DMS153 treated with DMSO at 0.1 percent for 48 hours (cell line): ENCODE measurements around the gene MAOB.
"Not testable (repeated sequence)": the region's sequence is repeated elsewhere in the genome, so short reads cannot be mapped to it uniquely, and the experiment has no call there.

Experiments
- DNase-seq: peaks from one replicate; lab custom pipeline; 2025; ENCODE audit not compliant: unreplicated experiment; lab: John Stamatoyannopoulos, UW

The MAOB gene

GRCh38 chrX:43882294-43882681 lies at the start of gene MAOB:
TSS of gene MAOB (minus strand) at chrX:43882450. CDS start at chrX:43882299, 151 bp downstream.
- no peak for DNase-seq

DNA sequence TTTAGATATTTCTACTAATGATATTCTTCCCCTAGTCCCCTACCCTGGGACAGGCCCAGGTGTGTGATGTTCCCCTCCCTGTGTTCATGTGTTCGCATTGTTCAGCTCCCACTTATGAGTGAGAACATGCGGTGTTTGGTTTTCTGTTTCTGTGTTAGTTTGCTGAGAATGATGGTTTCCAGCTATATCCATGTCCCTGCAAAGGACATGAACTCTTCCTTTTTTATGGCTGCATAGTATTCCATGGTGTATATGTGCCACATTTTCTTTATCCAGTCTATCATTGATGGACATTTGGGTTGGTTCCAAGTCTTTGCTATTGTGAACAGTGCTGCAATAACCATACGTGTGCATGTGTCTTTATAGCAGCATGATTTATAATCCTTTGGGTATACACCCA lies 39.8 kb upstream of the MAOB start:
- DNase-seq: not testable (repeated sequence)

GRCh38 chrX:43910772-43911171 lies 28.5 kb upstream of the MAOB start:
- DNase-seq: not testable (repeated sequence)

- no peak for DNase-seq
Observed at GRCh38 chrX:43910012-43910411, 27.8 kb upstream of the MAOB start.

DNA sequence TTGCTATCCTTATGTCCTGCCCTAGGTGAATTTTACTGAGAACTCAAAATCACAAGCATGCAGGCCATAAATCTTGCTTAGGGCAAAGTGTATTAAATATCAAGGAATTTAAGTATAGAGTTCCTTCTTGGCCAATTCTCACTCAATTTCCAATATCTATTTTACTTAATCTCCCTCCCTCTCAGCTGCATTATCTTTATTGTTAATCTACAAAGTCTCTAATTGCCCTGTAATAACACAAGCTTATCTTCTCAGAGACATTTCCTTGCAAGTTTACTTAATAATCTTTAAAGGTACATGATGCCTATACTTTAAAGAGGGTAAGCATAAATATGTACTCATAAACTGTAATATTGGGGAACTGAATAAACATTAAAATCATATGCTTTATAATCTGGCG lies 26.9 kb upstream of the MAOB start:
- DNase-seq: no peak

GRCh38 chrX:43899878-43900815 lies 17.9 kb upstream of the MAOB start:
- no peak for DNase-seq

DNA sequence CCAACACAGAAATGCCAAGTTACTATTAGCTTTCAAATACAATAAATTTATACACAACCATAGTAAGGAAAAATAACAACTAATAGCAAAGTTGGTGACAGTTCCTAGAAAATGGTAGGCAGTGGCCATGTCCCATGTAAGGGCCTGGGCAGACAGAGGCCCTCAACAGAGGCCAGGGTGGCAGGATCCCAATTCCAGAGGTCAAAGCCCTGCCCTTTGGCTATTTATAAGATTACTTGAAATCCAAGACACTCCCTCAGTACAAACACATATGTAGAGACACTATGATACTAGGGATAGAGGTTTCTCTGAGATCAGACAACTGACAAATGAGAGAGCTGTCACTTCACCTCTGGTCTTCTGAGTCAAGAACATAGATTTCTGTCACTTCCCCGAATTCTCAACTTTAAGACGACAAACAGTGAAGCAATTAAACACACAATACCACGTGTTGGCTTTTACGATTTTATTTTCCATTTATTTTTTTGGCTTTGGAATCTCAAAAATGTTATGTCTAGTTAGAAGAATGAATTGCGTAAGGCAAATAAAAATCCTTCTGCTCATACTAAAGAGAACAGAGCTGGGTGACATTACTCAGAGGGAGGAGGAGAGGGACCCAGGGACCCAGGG lies 16.3 kb upstream of the MAOB start:
- no peak for DNase-seq

GRCh38 chrX:43897290-43897689 lies 15.0 kb upstream of the MAOB start:
- no peak for DNase-seq

DNA sequence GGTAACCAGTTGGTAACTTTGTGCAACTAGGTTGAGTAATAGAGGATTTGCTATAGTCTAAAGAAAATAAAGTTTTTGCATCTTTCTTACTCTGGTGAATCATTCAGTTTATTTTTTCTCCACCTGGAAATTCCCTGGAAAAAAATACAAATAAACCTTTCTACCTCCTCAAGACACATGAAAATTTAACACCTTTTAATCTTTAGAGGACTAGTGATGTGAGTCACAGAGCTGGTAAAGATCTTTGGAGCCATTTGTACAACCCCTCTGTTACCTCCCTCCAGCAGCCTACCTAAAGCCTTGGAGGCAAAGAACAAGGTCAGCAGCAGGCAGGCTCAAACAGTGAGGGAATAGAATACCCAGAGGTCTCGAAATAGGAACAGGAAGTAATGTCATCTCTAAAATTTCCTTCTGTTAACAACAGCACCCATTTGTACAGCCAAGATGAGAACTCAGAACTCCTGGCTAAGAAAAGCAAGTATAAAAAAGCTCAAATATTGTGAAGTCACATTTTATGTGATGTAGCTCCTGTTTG lies 10.2 kb upstream of the MAOB start:
- DNase-seq: no peak

GRCh38 chrX:43885617-43886016 lies 3.4 kb upstream of the MAOB start:
- DNase-seq: no peak

DNA sequence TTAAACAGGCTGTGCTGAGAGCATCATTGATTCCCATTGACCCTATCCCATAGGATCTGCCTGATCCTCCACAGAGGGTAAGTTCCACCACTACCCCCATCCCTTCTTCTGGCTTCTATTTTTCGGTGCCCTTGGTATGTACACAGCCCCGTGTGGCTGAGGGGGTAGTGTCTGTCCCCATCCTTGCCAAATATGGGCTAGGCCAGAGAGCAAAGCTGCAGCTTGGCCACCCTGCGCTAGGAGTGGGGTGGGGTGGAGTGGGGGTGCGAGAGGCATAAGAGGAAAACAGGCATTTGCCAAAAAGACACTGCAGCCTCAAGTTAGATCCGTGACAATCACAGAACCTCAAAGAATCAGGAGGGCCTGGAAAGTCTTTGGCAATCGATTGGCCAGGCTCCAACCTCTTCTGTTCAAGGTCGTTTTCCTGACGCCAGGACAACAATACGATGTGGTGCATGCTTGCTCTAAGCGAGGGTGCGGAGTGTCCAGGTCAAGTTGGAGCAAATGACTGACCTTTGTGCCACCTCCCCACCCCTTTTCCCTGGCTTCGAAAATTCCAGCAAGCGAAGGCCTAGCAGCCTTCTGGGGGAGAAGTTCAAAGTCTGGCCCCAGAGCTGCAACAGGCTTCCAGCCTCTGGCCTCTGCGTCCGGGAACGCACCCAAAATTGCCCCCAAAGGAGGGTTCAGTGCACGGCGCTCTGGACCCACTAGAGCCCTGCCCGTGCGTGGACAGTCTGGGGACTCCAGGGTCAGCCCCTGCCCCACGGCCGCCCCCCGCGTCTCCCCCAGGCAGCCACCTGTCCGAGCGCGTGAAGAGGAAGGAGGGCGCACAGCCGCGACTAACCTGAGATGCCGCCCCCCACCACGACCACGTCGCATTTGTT lies 598 bp downstream of the MAOB start:
- DNase-seq: no peak

DNA sequence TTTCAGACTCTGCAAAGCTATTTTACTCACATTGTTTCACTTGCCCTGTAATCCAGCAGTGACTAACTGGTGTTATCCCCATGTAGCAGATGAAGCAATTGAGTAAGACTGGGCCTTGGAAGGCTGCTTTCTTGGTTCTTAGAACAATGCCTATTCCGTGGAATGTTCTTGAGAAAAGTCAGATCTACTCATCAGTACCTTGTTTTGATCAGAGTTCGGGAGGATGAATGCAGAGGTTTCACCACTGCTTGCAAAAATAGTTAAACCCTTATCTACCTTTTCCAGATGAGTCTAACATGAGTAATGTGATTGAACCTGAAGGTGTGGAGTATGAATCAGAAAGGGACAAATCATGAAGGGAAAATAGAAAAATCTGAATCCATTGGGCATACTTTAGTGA lies 1.8 kb downstream of the MAOB start:
- no peak for DNase-seq

- DNase-seq: no peak
Observed at GRCh38 chrX:43878906-43879526, 3.2 kb downstream of the MAOB start.

DNA sequence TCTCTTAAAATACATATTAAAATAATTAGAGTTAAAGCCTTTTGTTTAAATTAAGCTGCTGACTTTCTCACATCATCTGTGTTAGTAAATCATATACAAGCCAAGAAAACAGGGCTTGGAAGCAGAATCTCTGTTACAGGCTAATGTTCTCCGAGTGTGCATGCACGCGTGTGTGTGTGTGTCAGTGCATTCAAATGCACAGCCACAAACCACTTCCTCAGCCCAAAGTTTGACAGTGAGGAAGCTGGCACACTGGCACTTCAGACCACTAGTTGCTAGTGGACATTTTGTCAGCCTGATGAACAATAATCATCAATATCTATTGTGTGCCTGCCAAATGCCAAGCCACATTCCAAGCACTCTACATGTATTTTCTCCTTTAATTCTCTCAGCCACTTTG lies 5.6 kb downstream of the MAOB start:
- DNase-seq: no peak

DNA sequence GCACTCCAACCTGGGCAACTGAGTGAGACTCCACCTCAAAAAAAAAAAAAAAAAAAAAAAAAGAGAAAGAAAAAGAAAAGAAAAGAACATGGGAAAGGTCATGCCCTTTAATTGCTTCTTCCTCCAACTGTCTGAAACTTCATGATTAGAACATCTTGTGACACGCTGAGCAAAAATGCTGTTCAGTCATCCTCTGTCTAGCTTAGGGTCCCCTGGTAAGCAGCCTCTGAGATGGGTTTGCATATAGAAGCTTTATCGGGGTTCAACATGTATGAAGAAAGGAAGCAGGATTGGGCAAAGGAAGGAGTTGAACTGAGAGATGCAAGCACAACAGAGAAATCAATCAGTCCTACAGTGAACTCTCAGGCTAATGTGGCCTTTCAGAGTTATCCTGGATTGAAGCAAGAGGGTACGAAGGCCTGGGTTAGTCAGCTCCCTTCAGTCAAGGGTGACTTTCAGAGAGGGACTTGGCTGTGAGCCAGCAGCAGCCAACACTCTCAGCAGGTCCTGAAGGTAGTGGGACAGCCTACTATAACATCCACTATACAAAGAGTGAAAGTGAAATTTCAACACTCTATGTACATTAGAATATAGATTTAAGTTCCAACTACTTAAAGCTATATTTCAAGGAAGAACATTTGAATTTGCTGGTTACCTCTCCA lies 11.4 kb downstream of the MAOB start:
- DNase-seq: no peak

DNA sequence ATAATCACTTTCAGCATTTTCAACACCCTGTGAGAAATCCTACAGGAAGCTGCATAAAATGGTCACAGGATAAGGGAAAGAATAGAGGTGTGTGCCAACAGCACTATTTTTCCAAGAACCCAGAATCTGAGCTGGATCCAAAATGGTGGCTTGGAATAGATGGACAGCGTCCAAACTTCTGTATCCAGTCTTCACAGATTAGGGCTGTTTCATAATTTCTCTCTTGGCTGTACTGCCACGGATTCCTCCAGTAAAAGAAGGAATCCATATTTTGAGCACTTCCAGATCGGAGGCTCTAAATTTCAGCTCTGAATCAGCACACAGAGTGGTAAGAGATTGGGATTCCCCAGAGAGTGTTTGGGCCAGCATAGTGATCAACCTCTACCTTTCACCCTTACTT lies 12.2 kb downstream of the MAOB start:
- no peak for DNase-seq

GRCh38 chrX:43868791-43869190 lies 13.5 kb downstream of the MAOB start:
- DNase-seq: no peak

DNA sequence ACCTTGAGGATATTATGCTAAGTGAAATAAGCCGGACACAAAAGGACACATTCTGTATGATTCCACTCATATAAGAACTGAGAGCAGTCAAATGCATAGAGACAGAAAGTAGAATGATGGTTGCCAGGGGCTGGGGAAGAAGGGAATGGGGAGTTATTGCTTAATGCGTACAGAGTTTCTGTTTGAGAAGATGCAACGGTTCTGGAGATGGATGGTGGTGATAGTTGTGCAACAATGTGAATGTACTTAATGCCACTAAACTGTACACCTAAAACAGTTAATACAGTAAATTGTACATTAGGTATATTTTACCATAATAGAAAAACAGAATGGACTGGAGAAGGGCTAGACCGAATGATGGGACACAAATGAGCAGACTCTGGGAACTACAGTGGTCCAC lies 15.8 kb downstream of the MAOB start:
- DNase-seq: no peak

GRCh38 chrX:43865791-43866190 lies 16.5 kb downstream of the MAOB start:
- DNase-seq: no peak

GRCh38 chrX:43862434-43862833 lies 19.8 kb downstream of the MAOB start:
- DNase-seq: no peak
